ENCODE measurements around the gene PEX6.
A peak's percentile ranks its signal among the peaks of the same experiment; 100 is the strongest.

DNA sequence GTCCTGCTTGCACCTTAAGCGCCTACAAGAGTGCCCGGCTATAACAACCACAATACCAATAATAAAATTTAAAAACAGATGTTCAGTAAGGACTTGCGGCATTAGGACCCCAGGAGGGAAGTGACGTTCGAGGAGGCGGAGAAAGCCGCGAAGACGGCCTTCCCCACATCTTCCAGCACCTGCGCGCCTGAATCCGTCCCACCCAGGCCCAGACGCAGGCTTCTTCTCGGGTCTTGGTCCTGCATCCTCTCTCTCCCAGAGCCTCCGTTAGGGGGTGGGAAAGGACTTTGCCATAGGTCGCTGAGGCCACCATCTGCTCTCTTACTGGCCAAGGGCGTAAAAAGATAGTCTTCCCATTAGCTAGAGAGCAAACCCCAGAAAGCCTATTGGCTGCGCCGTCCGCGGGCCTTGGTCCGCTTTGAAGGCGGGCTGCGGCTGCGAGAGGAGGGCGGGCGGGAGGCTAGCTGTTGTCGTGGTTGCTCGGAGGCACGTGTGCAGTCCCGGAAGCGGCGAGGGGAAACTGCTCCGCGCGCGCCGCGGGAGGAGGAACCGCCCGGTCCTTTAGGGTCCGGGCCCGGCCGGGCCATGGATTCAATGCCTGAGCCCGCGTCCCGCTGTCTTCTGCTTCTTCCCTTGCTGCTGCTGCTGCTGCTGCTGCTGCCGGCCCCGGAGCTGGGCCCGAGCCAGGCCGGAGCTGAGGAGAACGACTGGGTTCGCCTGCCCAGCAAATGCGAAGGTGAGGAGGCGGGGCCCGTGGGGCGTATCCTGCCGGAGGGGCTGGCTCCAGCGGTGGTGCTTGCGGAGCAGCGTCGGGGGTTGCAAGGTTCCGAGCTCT lies 49.8 kb downstream of the PEX6 start, which contains the start of gene CNPY3:
- TF ChIP-seq POLR2AphosphoS5 (IDR thresholded peaks at IDR 0.05) (peak; percentile 53 to 72 (median 67)), POLR2A (IDR thresholded peaks at IDR 0.05) (no peak)
- TF ChIP-seq, protein P1, sequence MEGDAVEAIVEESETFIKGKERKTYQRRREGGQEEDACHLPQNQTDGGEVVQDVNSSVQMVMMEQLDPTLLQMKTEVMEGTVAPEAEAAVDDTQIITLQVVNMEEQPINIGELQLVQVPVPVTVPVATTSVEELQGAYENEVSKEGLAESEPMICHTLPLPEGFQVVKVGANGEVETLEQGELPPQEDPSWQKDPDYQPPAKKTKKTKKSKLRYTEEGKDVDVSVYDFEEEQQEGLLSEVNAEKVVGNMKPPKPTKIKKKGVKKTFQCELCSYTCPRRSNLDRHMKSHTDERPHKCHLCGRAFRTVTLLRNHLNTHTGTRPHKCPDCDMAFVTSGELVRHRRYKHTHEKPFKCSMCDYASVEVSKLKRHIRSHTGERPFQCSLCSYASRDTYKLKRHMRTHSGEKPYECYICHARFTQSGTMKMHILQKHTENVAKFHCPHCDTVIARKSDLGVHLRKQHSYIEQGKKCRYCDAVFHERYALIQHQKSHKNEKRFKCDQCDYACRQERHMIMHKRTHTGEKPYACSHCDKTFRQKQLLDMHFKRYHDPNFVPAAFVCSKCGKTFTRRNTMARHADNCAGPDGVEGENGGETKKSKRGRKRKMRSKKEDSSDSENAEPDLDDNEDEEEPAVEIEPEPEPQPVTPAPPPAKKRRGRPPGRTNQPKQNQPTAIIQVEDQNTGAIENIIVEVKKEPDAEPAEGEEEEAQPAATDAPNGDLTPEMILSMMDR (IDR thresholded peaks at IDR 0.05): peak in 1 of 3 donors; percentile 11

Data from breast epithelium (tissue), 3 donors.